ENCODE data around the gene BSCL2.

GRCh38 chr11:62645946-62646824 is 61.0 kb downstream of the BSCL2 start, which contains the start of gene GANAB:
- TF ChIP-seq SIN3A (IDR thresholded peaks at IDR 0.05; ENCODE audit: borderline replicate concordance, insufficient read depth, low read length): 0 out of 2 replicates have a peak, but pooled peaks have one; percentile 41
- TF ChIP-seq POLR2AphosphoS5 (IDR thresholded peaks at IDR 0.05; ENCODE audit: low read depth, low read length): peak; percentile 98
- peak; percentile 95 for TF ChIP-seq TAF1 (IDR thresholded peaks at IDR 0.05; ENCODE audit: borderline replicate concordance, insufficient read depth, low read length)
- TF ChIP-seq REST (IDR thresholded peaks at IDR 0.05; ENCODE audit: insufficient read depth in 1 of 2, low read depth in 2 of 2, low read length in 2 of 2): peak in 1 of 2 experiments; percentile 29; a peak in 1 of 4 replicates
- TF ChIP-seq FOXP2 (optimal IDR thresholded peaks at IDR 0.05; ENCODE audit: borderline replicate concordance, extremely low read depth, extremely low read length, insufficient read depth): peak; percentile 51
